Panc1 (cell line): ENCODE measurements around the gene CD99. TPM values are rescaled to one million over a fixed set of nuclear protein-coding genes. Genes with fewer than 3 reads are reported as not detected.

ENCODE experiments used
- ATAC-seq: fragments of 200-7000 bp; cut with Tn5 transposase; 2 replicates; pipeline ENCODE4 v1.9.1; 2020; ENCODE audit warnings: mild to moderate bottlenecking, moderate library complexity
- BruUV-seq: library from RNA; stranded (reverse); fragments of 400-500 nt; replicated peaks from 2 replicates; lab custom pipeline; 2021; lab: Mats Ljungman, UMichigan
- CTCF ChIA-PET: fragments of 300-600 bp; sonication (Branson Sonifier 250); formaldehyde crosslinking; loops from one replicate; lab custom pipeline; 2022; ENCODE audit warnings: antibody characterized with exemption; lab: Charles Lee
- POLR2A ChIA-PET: fragments of 300-600 bp; sonication (Branson Sonifier 250); formaldehyde crosslinking; loops from one replicate; lab custom pipeline; 2022; ENCODE audit warnings: antibody characterized with exemption; lab: Charles Lee
- DNase-seq: peaks from one replicate; pipeline ENCODE4 v3.0.0-alpha.2; 2010; ENCODE audit warnings: low read depth, low spot score
- H3K27ac ChIP-seq: 2 replicates; pipeline ENCODE4 v1.5.1; 2011; ENCODE audit warnings: mild to moderate bottlenecking, low read length, inconsistent platforms
- H3K27me3 ChIP-seq: fragments of 200-500 bp; sonication (Bioruptor generic); 2 replicates; pipeline ENCODE4 v1.6.0; 2014; ENCODE audit warnings: low read length, inconsistent platforms; ENCODE audit not compliant: control insufficient read depth, insufficient read depth
- H3K36me3 ChIP-seq: fragments of 200-500 bp; sonication (Bioruptor generic); 2 replicates; pipeline ENCODE4 v1.5.1; 2014; ENCODE audit warnings: inconsistent platforms, mild to moderate bottlenecking, low read length, moderate library complexity; ENCODE audit not compliant: control insufficient read depth, insufficient read depth
- H3K4me1 ChIP-seq: 2 replicates; pipeline ENCODE4 v1.5.1; 2011; ENCODE audit warnings: inconsistent platforms, mild to moderate bottlenecking, low read length, moderate library complexity; ENCODE audit not compliant: control insufficient read depth, insufficient read depth
- H3K4me3 ChIP-seq, 2 experiments: 2 replicates each; pipeline ENCODE4 v1.5.1; 2011 to 2012; ENCODE audit warnings: low read depth in 2 of 2, low read length in 2 of 2, mild to moderate bottlenecking in 2 of 2, inconsistent platforms in 1 of 2, moderate library complexity in 1 of 2
- H3K9me3 ChIP-seq: fragments of 200-500 bp; sonication (Bioruptor generic); 2 replicates; pipeline ENCODE4 v1.5.1; 2014; ENCODE audit warnings: low read depth, mild to moderate bottlenecking, inconsistent platforms, low read length, moderate library complexity; ENCODE audit not compliant: control insufficient read depth, insufficient read depth
- POLR2AphosphoS5 ChIP-seq: IDR thresholded peaks from 2 replicates; pipeline ENCODE4 v1.6.1; 2012; ENCODE audit warnings: mild to moderate bottlenecking, low read depth, low read length, moderate library complexity
- REST ChIP-seq, 2 experiments: IDR thresholded peaks; 2 replicates each; pipeline ENCODE4 v1.6.1; 2011 to 2012; ENCODE audit warnings: low read depth in 2 of 2, control low read depth in 1 of 2, low read length in 1 of 2, mild to moderate bottlenecking in 1 of 2, moderate library complexity in 1 of 2; ENCODE audit not compliant: insufficient read depth in 1 of 2
- SIN3A ChIP-seq: IDR thresholded peaks from 2 replicates; pipeline ENCODE4 v1.6.1; 2012; ENCODE audit warnings: low read depth, mild to moderate bottlenecking, low read length, moderate library complexity, borderline replicate concordance; ENCODE audit not compliant: insufficient read depth
- TCF7L2 ChIP-seq: IDR thresholded peaks from 2 replicates; pipeline ENCODE4 v1.6.1; 2011; ENCODE audit warnings: mild to moderate bottlenecking, low read depth, low read length, inconsistent platforms
- in situ Hi-C: cut with HindIII; loops from 2 replicates; pipeline ENCODE4 v1.10.0; 2016; ENCODE audit warnings: low sequenced_read_pairs, low pct_unique_long_range_greater_than_20kb
- intact Hi-C: fragments of 100-400 bp; cut with micrococcal nuclease; formaldehyde crosslinking; loops from one replicate; pipeline ENCODE4 v1.10.0; 2022; ENCODE audit not compliant: unreplicated experiment
- total RNA-seq: library from RNA; stranded (reverse); gene quantifications from one replicate; pipeline ENCODE4 v1.2.1, GENCODE V29; 2021; ENCODE audit not compliant: unreplicated experiment
- TF ChIP-seq, protein P1 (sequence below): fragments of 450-650 bp; IDR thresholded peaks from 2 replicates; pipeline ENCODE4 v1.5.1; 2017; ENCODE audit warnings: mild to moderate bottlenecking

The CD99 gene
- total RNA-seq, 1 experiment from 2014 or later: 67.6 TPM

DNA sequence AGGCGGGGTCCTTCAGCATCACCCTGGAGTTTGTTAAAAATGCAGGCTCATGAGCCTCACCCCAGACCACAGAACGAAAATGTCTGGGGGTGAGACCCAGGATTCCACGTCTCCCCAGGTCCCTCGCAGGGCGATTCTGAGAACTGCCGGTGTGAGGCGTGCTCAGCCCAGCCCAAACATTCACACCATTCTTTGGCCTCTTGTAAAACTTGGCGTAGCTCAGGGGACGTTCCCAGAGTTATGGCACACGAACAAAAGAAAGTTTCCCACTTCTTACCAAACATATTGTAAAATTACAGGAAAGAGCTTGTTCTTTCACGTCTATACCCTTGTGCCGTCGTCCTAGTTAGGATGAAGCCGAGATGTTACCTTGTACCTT, 12.9 kb downstream of the CD99 start:
- no peak for ATAC-seq
- no TSS peak for BruUV-seq
- H3K27ac ChIP-seq: no peak overlapping the region
- no peak for DNase-seq
- H3K4me1 ChIP-seq: no peaks in the 10 kb centered on the region
- H3K36me3 ChIP-seq: no peaks in the 10 kb centered on the region
- intact Hi-C loops (no loop called here), in situ Hi-C loops (no loop called here)
- CTCF ChIA-PET: no interaction called here
- POLR2A ChIA-PET: no interaction called here
- H3K4me3 ChIP-seq: no peak overlapping the region
- TF ChIP-seq TCF7L2 (no peak), REST (IDR thresholded peaks at IDR 0.05; ENCODE audit: insufficient read depth in 1 of 2, low read depth in 2 of 2, low read length in 1 of 2) (no peak), POLR2AphosphoS5 (no peak), SIN3A (no peak)
- TF ChIP-seq, protein P1, sequence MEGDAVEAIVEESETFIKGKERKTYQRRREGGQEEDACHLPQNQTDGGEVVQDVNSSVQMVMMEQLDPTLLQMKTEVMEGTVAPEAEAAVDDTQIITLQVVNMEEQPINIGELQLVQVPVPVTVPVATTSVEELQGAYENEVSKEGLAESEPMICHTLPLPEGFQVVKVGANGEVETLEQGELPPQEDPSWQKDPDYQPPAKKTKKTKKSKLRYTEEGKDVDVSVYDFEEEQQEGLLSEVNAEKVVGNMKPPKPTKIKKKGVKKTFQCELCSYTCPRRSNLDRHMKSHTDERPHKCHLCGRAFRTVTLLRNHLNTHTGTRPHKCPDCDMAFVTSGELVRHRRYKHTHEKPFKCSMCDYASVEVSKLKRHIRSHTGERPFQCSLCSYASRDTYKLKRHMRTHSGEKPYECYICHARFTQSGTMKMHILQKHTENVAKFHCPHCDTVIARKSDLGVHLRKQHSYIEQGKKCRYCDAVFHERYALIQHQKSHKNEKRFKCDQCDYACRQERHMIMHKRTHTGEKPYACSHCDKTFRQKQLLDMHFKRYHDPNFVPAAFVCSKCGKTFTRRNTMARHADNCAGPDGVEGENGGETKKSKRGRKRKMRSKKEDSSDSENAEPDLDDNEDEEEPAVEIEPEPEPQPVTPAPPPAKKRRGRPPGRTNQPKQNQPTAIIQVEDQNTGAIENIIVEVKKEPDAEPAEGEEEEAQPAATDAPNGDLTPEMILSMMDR: no peak
- no peaks in the 10 kb centered on the region for H3K9me3 ChIP-seq
- no peaks in the 10 kb centered on the region for H3K27me3 ChIP-seq

- CTCF ChIA-PET: no interaction called here
These were observed 14.1 kb downstream of the CD99 start for GRCh38 chrX:2705046-2705832.

More at GRCh38 chrX:2705046-2705832, 14.1 kb downstream of the CD99 start:
- POLR2A ChIA-PET: no interaction called here
- H3K27ac ChIP-seq: no peak overlapping the region
- TF ChIP-seq, protein P1: no peak
- TF ChIP-seq REST (IDR thresholded peaks at IDR 0.05; ENCODE audit: insufficient read depth in 1 of 2, low read depth in 2 of 2, low read length in 1 of 2) (no peak), SIN3A (no peak), POLR2AphosphoS5 (no peak), TCF7L2 (no peak)
- no peaks in the 10 kb centered on the region for H3K27me3 ChIP-seq
- no peak overlapping the region for H3K4me3 ChIP-seq
- BruUV-seq: no TSS peak
- in situ Hi-C loops: no loop called here
- DNase-seq (no peak), ATAC-seq (no peak)
- H3K4me1 ChIP-seq: no peaks in the 10 kb centered on the region
- intact Hi-C loops: no loop called here
- H3K36me3 ChIP-seq: no peaks in the 10 kb centered on the region
- no peaks in the 10 kb centered on the region for H3K9me3 ChIP-seq
